HG03039 (cell line): ENCODE data around the gene SNRNP35.
"Not testable (repeated sequence)": the region's sequence is repeated elsewhere in the genome, so short reads cannot be mapped to it uniquely, and the experiment has no call there.

Experiments used
- ATAC-seq: cut with Tn5 transposase; IDR thresholded peaks from one replicate; pipeline ENCODE4 v1.9.1; 2021; ENCODE audit warnings: mild to moderate bottlenecking, moderate library complexity; ENCODE audit not compliant: unreplicated experiment

SNRNP35 gene

DNA sequence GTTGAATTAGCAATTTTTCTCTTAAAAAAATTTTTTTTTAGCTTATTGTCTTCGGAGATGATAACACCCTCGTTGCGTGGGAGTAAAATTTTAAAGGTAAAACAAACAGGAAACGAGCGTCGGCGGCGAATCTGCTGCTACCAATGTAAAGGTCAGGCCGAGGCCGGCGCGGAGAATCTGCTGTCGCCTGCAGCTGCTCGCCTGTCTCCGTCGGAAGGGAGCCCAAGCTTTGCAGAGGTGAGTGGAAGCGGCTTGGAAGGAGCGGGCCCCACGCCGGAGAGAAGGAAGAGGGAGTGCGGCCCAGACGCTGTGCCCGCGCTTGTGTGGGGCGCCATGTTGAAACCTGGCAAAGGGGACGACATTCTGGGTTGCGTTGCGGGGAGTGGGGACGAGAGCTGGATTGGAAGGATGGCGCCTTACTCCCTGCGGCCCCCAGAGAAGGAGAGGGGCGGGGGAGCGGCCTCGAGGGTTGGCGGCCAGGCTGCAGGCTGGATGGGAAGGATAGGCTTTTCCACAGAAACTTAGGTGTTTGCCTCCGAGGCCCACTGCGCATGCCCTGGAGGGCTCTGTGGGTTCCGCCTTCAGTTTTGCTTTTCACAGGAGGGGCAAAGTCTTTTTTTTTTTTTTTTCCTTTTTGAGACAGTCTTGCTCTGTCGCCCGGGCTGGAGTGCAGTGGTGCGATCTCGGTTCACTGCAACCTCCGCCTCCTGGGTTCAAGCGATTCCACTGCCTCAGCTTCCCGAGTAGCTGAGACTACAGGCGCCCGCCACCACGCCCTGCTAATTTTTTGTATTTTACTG is at the start of gene SNRNP35:
SNRNP35 (plus strand) TSS at position 160 of the 800 bp plus-strand sequence. CDS start 7,402 bp downstream, outside the sequence.
- ATAC-seq, result peak; percentile 51

DNA sequence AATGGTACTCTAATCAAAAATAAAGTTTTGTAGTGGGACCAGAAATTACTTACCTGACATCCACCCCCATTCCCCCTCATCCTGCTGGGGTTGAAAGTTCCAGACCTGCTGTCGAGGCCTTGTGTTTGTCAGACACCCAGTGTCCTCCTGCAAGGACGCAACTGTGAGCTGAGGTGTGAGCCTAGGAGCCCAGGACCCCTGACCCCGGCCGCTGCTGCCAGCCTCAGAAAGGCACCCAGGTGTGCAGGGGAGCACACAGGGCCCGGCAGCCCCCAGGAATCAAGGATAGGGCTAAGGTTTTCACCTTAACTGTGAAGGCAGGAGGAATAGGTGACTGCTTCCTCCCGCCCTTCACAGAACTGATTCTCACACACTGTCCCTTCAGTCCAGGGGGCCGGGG is 49.3 kb upstream of the SNRNP35 start:
- ATAC-seq, result not testable (repeated sequence)

DNA sequence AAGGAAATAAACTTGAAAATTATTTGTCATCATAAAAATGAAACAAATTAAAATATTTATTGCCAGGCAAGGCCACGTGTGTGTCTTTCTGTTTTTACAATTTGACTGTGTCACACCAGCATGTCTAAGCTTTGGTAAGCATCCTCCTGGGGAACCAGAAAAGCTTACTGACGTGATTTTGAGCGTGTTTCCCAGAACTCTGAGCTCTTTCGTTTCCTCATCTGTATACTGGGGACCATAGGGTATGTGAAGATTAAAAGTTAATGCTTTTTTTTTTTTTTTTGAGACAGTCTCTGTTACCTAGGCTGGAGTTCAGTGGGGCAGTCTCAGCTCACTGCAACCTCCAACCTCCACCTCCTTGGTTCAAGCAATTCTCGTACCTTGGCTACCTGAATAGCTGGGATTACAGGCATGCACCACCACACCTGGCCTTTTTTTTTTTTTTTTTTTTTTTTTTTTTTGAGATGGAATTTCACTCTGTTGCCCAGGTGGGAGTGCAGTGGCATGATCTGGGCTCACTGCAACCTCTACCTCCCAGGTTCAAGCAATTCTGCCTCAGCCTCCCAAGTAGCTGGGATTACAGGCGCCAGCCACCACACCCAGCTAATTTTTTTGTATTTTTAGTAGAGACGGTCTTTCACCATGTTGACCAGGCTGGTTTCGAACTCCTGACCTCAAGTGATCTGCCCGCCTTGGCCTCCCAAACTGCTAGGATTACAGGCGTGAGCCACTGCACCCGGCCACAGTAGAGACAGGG is 48.5 kb upstream of the SNRNP35 start:
- not testable (repeated sequence) for ATAC-seq

- ATAC-seq, result no peak
These were observed 47.9 kb upstream of the SNRNP35 start for GRCh38 chr12:123410041-123410412.

GRCh38 chr12:123421314-123421713 is 36.6 kb upstream of the SNRNP35 start:
- ATAC-seq, result no peak

DNA sequence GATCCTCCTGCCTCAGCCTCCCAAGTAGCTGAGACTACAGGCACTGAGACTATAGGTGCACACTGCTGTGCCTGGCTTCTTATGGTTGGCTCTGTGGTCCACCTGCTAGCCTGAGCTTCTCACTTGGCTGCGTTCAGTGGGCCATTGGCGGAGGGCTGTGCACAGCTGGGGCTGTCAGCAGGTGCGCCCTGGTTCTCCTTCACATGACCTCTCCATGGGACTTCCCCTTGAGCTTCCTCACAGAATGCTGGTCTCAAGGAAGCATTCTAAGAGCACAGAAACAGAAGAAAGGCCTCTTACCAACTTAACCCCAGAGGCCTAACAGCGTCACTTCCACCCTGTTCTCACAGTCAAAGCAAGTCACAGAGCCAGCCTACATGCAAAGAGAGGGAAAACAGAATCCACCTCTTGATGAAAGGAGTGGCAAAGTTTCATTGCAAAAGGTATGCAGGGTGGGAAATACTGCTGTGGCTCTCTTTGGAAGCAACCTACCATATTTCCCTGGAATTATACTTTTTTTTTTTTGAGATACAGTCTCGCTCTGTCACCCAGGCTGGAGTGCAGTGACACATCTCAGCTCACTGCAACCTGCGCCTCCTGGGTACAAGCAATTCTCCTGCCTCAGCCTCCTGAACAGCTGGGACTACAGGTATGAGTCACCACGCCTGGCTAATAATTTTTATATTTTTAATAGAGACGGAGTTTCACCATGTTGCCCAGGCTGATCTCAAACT is 30.7 kb upstream of the SNRNP35 start:
- ATAC-seq, result peak; percentile 82

- ATAC-seq, result no peak
These were observed 29.3 kb upstream of the SNRNP35 start for GRCh38 chr12:123428591-123428990.

- ATAC-seq, result not testable (repeated sequence)
These were observed 28.8 kb upstream of the SNRNP35 start for GRCh38 chr12:123429101-123429500.

DNA sequence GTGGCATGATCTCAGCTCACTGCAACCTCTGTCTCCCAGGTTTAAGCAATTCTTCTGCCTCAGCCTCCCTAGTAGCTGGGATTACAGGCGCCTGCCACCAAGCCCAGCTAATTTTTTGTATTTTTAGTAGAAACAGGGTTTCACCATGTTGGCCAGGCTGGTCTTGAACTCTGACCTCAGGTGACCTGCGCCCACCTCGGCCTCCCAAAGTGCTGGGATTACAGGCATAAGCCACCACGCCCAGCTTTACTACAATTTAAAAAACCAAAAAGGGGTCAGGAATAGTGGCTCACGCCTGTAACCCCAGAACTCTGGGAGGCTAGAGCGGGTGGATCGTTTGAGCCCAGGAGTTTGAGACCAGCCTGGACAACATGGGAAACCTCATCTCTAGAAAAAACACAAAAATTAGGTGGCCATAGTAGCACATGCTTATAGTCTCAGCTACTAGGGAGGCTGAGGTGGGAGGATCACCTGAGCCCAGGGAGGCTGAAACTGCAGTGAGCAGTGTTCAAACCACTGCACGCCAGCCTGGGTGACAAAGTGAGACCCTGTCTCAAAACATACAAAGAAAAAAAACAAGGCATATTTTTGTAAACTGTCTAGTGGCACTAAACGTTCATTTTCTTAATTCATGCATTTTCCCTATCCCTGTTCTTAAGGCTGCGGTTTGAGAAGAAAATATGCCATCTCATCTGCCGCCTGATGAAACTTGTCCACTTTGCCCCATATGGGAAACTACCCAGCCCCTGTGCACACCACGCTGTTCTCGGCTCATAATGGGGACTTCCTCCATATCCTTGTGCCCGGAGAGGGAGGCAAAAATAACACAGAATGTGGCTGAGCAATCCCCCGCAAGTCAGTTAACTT is 25.8 kb upstream of the SNRNP35 start:
- ATAC-seq, result not testable (repeated sequence)

DNA sequence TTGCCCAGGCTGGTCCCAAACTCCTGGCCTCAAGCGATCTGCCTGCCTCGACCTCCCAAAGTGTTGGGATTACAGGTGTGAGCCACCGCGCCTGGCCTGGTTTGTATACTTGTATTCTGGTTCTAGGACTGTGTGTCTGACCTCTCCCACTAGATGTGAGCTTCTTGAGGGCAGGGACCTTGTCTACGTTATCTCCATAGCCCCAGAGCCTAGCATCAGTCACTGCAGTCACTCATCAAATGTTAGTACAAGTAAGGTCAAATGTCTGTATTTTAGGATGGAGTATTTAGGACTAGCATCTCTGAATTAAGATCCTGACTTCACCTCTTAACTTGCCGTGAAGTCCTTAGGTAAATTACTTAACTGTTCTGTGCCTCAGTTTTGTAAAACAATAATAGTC is 24.3 kb upstream of the SNRNP35 start:
- ATAC-seq, result no peak

DNA sequence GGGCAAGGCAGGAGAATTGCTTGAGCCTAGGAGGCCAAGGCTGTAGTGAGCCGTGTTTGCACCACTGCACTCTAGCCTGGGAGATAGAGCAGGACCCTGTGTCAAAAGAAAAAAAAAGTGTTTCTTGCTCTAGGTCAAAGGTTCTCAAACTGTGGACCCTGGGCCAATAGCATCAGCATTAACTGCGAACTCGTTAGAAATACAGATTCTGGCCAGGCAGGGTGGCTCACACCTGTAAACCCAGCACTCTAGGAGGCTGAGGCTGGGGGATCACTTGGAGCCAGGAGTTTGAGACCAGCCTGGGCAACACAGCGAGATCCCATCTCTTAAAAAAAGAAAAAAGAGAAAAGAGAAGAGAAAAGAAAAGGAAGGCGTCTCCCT is 22.3 kb upstream of the SNRNP35 start:
- no peak for ATAC-seq

DNA sequence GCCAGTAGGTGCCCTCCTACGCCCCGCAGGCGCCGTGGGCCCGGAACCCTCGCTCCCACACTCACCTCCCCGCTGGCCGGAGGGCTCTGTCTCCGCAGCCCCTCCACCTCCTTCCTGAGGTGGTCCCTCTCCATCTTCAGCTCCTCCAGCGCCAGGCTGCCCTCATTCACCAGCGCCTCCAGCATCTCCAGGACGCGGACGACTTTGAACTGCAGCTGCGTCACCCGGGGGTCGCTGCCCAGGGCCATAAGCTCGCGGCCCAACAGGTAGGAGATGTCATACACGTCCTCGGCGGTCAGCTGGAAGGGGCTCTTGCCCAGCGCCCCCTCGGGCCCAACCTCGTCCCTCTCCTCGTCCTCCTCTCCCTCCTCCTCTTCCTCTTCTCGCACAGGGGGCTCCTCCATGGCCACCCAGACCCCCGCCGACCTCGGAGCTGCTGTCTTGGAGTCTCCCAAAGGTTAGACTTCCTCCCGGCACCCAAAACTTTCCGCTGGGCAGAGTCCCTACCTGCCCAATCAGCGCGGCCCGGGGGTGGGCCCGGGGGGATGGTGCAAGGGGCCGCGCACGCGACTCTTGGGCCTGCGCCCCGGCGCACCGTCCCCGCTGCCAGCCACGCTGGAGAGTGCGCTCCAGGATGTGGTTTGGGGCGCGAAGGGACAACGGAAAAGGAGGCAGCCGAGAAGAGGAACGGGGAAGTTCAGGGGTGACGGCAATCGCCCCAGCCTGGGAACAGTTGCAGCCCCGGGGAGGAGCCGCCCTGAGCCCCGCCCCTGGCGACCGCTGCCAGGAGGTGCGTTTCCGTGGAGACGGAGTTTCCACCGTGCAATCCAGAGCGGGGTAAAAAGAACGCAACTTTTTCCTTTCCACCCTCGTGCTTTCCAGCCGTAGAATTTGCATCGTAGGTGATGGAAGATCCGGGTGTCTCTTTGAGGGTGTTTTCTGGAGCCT is 21.6 kb upstream of the SNRNP35 start, which contains the start of gene RILPL2:
RILPL2 (minus strand) TSS at position 668 of the 948 bp plus-strand sequence; CDS start at position 404, 264 bp downstream.
- peak; percentile 68 for ATAC-seq

- ATAC-seq, result peak; percentile 39
These were observed 16.3 kb upstream of the SNRNP35 start for GRCh38 chr12:123441523-123442164.

- no peak for ATAC-seq
These were observed 15.2 kb upstream of the SNRNP35 start for GRCh38 chr12:123442774-123443173.

- no peak for ATAC-seq
These were observed 13.6 kb upstream of the SNRNP35 start for GRCh38 chr12:123444092-123445026.

DNA sequence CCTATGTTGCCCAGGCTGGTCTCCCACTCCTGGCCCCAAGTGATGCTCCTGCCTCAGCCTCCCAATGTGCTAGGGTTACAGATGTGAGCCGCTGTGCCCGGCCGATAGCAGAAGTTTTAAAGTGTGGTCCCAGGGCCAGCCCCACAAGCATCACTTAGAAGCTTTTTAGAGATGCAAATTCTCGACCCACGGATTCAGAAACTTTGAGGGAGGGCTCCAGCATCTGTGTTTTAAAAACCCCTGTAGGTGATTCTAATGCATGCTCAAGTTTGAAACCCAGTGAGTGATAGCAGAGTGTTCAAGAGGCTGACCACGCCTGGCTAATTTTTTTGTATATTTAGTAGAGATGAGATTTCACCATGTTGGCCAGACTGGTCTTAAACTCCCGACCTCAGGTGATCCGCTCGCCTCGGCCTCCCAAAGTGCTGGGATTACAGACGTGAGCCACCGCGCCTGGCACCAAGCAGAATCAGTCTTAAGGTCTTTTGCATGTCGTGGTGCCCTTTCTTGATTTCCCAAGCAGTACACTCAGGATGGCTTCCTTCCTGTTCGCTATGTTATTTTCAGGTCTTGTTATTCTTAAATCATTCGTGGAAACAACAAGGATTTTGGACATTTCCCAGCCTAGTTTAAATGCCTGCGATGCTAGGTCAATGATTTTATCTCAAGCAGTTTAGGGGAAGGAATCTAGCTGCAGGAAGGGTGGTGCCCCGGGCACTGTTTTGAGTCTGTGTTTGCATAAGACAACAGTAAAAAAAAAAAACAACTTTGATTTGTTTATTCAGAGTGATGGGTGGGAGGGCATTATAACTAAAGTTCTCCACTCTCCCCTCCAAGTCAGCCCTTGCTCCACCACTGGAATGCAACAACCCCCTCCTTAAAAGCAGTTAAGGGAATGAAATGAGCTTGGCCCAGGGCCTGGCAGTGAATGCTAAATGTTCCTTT is 12.3 kb upstream of the SNRNP35 start:
- ATAC-seq, result no peak

GRCh38 chr12:123446333-123446713 is 11.6 kb upstream of the SNRNP35 start:
- ATAC-seq, result no peak
